Renal cortex interstitium (tissue), 11 donors: Measurements from ENCODE around the gene MET. TPM values are rescaled to one million over a fixed set of nuclear protein-coding genes. Genes with fewer than 3 reads are reported as not detected.

Experiments
- DNase-seq, 11 donors: peaks; one replicate each; pipeline ENCODE4 v3.0.0-alpha.2; 2013; ENCODE audit warnings: low read depth in 9 of 11, low spot score in 4 of 11; ENCODE audit errors: extremely low read depth in 1 of 11
- polyA plus RNA-seq, 3 donors: library from polyadenylated mRNA; unstranded; fragments of 120-200 nt; gene quantifications; one replicate each; pipeline ENCODE4 v1.2.1, GENCODE V29; 2013; ENCODE audit not compliant: insufficient read length in 3 of 3

MET gene
- polyA plus RNA-seq, 3 donors = 41.0 to 55.2 (median 54.2) TPM

DNA sequence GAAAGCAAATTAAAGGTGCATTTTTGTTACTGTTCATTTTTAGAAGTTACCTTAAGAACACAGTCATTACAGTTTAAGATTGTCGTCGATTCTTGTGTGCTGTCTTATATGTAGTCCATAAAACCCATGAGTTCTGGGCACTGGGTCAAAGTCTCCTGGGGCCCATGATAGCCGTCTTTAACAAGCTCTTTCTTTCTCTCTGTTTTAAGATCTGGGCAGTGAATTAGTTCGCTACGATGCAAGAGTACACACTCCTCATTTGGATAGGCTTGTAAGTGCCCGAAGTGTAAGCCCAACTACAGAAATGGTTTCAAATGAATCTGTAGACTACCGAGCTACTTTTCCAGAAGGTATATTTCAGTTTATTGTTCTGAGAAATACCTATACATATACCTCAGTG lies 99.6 kb downstream of the MET start:
- no peak for DNase-seq

DNA sequence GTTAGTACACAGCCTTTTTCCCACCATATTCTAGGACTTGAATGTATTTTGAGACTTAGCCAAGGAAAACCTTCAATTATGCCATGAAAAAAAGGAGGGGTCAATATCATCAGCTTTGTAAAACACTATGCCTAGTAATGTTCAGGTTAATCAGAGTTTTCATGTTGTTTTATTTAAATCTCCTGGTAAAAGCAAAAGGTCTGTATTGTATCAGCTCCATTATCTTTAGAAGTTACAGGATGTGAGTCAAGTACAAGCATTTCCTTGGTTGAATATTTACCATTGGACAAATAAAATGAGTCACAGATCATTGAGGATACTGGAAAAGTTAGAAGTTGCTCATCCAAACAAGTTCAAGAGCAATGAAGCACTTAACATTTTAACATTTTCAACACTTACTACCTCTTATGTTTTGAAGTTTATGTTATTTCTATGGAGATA lies 100.4 kb downstream of the MET start:
- peak in 2 of 11 donors; percentile 14 to 32 for DNase-seq

DNA sequence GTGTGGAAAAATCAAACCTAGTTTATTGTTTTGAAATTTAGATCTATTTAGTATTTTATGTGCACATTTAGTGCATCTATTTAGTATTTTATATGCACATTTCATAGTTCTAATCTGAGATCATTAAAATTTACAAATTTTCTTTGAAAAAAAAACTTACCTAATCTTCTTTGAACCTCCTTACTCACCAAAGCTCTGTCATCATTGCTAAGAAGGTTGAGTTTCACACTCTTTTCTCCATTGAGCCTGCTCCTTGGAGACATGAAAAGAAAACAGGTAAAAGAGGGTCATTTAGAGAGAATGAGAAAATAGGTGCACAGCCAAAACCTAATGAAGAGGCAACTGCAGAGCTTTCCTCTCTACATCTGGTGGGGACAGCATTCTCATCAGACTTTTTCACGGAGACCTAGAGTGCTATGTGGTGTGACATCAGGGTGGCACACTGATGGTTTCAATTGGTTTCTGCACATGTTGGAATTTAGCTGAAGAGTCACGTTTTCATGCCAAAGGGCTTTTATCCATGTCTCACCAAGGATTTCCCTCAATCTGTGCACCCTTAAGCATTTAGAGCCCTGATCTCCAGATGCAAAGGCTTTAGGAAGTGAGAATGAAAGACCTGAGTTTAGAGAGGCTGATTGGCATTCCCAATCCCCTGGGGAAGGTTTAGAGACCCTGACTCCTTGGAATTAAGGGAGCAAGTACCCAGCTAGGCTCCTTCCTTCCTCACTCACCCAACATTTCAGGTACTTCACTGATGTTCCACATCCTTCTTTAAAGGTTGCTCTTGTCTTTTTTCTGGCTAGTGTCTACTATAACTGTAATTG lies 101.1 kb downstream of the MET start:
- DNase-seq = no peak

DNA sequence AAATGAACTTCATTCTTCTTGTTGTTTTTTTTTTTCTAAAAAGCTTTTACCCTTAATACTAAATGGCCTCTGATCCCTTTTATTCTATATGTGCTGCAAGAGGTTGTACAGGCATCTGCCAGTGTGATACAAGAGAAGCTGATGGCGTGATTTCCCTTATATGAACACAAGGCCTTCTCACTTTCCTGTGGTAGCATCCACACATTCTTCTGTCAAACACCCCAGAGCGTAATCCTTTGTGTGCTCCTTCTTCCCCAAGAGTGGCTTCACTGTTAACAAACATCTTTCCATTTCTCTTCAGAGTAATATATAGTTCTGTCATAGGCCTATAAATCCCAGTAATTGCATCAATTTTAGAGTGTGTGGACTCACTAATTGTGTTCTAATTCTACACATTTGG lies 104.0 kb downstream of the MET start:
- no peak for DNase-seq

DNA sequence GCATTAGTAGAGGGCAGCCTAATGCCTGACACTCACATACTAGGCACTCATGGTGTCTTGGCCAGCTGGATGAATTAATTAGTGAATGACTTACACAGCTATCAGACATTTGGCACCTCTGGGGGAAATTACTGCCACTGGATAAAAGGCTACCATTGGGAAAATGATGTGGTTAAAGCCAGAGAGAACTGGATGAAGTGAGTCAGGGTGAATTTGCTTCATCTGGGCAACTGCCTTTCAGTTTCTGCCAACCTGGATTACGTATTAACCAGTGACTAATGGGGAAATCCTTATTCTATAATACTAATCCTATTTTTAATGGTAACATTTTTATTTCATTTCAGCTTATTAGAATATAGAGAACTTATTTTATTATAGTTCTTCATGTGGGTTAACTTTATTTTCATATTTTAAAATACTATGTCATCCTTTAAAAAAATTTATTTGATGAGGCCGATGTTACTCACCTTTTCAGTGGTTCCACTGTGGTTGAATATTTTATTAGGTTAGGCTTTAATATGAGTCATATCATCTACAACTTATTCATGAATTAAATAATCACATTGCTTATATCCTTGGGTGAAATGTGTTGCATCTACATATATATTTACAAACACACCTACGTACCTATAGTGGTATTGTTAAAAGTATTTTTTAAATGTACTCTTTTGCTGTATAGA lies 104.8 kb downstream of the MET start:
- peak in 2 of 11 donors; percentile 28 to 38 for DNase-seq

DNA sequence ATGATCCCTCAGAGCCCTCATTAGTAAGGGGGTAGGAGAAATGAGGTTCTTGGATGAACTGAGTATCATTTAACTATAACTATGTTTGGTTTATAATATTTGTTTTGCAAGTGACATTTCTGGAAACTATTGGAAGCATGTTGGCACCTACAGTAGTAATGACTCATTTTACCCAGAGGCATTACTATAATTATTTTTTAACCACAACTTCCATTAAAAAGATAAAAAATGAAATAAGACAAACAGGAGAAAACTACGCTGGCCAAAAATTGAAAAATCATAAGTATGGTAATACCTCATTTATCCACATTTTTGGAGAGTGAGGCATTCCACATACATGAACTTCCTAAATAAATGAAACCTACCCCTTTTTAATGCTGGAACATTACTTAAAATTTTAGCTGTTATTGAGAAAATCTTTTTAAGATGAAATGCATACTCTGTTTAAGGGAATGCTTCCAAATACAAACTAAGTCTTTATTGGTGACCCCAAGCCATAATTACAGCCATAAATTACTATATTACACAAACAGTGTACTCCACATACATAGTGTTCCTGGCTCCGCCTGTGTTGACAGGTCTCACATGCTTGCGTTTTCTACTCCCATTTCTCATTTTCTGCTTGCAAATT lies 105.8 kb downstream of the MET start:
- DNase-seq = peak in 5 of 11 donors; percentile 28 to 67 (median 52)

DNA sequence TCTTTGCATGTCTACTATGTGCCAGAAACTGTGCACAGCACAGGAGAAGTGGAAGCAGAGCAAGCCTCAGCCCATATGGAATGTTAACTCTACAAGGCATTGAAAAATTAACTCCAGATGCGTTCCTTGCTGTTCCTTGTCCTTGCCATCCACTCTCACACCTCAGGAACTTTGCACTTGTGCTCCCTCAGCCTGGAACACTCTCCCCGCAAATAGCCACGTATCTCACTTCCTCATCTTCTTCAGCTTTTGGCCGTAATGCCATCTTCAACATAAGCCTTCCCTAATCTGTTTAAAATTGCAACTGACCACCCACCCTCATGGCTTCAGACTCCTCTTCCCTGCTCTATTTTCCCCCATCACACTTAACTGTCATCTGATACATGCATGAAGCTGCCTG lies 107.2 kb downstream of the MET start:
- DNase-seq = no peak

DNA sequence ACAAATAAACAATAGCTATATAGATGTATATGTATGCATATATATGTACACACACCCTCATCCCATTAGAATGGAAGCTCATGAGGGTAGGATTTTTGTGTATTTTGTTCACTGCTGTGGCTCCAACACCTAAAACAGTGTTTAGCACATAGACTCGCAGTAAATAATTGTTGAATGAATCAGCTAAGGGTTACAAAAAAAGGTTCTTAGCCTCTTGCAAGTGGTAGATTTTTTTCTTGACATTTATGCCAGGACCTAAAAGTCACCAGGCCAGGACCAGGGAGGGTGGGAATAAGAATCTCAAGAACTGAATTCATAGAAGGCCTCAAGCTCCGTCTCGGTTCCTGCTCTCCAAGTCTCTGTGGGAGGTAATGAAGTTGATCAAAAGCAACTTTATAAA lies 107.9 kb downstream of the MET start:
- DNase-seq = no peak

DNA sequence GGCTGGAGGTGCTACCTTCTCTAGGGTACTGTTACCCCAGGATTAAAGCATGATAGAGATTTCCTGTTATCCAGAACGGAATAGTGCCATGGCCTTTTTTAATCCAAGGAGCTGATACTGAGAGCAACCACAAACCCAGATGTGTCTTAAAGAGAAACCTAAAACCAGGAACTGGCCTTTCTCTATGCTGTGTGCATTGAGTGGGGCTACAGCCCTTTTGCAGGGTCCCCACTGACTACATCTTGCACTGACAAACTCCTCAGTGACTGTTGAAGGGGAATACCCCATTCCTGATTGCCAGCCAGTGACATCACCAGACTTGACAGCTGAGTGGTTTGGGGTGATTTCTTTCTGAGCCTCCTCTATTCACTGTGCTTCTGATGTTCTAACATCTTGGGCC lies 108.5 kb downstream of the MET start:
- no peak for DNase-seq

DNA sequence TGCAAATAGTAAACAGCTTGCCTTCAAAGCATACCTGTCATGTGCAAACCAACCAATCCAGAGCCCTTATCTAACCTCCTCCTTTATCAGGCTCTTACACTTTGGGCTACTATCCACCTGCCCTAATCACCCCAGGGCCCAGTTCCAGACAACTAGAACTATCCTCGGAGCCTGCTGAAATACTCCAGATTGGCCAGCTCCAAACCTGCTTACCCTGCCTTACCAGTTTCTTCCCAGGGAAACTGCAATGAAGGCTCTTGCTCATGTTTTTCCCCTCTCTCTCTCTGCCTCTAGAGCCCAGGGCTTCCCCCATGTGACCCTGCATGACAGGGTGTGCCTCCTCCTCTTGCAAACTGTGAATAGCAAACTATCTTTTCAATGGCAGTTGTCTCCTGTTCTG lies 109.0 kb downstream of the MET start:
- peak in 1 of 11 donors; percentile 43 for DNase-seq

DNA sequence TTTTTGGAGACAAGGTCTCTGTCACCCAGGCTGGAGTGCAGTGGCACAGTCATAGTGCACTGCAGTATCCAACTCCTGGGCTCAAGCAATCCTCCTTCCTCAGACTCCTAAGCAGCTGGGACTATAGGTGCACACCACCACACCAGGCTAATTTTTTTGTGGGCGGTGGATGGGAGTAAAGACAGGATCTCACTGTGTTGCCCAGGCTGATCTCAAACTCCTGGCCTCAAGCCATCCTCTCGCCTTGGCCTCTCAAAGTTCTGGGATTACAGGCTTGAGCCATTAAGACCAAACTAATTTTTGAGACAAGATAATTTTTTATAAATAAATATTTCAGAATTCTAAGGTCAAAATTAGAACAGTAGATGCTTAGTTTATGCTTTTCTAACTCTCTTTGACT lies 109.6 kb downstream of the MET start:
- no peak for DNase-seq

DNA sequence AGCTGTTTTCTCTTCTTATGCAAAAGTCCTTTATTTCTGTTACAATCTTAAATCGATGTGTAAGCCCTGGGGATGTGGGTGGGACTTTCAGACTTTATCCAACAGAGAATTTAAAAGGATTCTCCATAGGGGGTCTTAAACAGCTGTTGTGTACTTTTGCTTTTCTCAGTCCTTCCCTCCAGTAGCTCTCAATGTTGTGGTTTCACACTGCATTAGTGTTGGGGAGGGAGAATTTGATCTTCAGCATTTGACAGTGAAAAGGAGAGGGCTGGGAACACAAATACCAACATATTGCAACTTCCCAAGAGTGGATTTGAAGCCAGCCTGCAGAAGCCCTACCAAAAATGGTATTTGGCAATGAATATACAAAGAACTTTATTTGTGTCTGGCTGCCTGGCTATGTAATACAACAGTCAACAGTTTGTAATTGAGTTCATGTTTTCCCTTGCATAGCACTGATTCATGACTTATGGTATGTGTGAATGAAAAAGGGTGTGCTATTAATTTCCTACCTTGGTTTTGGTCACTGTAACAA lies 110.2 kb downstream of the MET start:
- no peak for DNase-seq

DNA sequence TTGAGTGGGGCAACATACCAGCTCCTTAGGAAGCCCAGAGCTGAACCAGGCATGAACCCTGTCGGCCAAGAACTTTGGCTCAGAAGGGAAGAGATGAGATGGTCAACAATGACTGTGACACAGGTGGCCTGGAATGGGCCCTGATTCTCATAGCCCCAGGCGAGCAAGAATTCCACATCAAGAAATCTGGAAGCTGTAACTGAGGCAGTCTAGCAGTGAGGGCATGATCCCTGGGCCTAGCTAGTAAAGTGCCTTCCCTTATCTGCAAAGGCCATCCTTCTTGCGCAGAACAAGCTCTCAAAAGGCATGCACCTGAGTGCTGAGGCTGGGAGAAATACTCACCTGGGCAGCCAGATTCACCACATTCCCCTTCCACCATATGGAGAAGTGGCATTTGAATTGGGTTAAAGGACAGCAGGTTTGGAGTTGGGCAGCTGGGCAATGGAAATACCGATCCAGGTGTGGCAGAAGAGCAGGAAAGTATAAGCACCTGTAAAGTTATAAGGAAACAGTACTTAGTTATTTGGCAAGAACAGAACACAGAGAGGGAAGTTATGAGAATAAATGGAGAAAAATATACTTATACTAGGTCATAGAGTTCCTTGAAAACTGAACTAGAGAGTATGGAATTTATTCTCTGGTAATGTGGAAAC lies 111.8 kb downstream of the MET start:
- no peak for DNase-seq

DNA sequence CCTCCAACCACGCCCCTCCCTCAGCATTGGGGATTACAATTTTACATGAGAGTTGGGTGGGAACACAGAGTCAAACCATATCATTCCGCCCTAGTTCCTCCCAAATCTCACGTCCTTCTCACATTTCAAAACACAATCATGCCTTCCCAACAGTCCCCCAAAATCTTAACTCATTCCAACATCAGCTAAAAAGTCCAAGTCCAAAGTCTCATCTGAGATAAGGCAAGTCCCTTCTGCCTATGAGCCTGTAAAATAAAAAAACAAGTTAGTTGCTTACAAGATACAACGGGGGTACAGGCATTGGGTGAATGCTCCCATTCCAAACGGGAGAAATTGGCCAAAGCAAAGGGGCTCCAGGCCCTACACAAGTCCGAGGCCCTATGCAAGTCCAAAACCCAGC lies 112.7 kb downstream of the MET start:
- no peak for DNase-seq

DNA sequence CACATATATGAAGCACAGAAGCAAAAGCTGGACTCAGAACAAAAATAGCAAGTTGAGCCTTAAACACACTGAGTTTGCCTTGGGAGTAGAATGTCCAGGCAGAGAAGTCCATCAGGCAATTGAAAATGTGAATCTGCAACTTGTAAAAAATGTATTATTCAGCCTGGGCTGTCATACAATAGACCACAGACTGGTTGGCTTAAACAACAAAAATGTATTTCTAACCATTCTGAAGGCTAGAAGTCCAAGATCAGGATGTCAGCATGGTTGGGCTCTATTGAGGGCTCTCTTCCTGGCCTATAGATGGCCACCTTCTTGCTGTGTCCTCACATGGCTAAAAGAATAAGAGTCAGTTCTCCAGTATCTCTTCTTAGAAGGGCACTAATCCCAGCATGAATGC lies 113.8 kb downstream of the MET start:
- DNase-seq = no peak

DNA sequence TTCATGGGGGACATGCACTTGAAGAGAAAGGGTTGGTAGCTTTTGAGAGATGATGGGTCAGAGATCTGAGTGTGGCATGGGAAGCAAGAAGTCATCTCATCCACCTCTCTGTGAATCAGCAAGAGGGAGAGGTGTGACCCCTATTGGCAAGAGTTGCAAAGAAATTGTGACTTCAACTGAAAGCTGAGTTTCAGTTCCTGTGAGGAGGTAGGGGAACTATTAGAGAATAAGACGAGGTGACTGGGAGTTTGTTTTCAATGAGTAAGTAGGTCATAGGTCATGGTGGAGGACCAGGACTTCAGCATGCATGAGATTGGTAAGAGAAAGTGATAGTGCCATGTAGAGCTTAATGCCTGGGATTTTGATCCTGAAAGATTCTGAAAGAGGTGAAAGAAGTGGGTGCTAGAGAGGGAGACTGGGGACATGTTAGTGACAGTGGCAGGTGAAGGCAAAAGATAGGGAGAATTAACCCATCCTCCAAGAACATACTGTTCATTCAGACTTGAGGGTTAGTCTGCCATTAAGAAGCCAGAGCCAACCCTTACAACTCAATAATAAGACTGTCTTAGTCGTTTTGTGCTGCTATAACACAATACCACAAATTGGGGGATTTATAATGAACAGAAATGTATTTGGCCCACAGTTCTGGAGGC lies 114.9 kb downstream of the MET start:
- no peak for DNase-seq

DNA sequence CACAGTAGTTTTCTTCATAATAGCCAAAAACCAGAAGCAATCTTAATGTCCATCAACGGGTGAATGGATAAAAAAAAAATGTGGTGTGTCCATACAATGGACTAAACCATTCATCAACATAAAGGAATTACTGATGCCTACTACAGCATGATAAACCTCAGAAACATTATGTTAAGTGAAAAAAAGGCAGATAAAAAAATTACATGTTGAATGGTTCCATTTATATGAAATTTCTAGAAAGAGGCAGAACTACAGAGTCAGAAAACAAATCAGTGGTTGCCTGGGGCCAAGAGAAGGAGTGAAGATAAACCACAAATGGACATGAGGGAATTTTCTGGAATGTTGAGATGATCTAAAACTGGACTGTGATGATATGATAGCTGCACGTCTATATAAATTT lies 115.9 kb downstream of the MET start:
- DNase-seq = no peak

DNA sequence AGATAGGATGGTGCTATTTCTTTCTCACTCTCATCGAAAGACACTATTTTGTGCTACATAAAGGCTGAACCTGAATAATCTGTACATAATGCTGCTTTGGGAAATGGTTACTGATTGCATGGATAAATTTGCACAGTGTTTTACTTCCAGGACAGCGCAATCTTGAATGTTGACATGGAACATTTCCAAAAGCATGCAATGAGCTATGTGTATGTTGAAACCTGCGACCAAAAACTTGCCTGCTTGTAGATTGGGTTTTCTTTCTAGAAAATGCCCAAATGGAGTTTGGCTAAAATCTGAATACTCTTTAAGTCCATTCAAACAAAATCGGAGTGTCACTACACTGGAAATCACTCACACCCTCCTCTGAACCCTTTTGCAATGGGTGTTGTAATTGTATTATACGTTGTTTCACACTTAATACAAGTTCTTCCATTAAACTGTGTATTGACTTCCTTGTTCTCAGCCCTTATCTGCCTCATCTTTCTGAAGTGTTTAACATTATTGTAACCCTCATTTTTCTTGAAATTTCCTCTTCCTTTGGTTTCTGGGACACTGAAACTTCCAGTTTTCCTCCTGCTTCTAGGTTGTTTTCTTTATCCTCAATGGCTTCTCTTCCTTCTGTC lies 116.7 kb downstream of the MET start:
- no peak for DNase-seq

DNA sequence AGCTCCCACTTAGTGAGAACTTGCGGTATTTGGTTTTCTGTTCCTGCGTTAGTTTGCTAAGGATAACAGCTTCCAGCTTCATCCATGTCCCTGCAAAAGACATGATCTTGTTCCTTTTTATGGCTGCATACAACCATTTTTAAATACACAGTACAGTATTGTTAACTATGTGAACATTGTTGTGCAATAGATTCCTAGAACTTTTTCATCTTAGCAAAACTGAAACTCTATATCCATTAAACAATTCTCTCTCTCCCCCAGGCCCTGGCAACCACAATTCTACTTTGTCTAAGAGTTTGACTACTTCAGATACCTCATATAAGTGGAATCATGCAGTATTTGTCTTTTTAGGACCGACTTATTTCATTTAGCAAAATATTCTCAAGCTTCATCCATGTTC lies 118.0 kb downstream of the MET start:
- no peak for DNase-seq
